OCI-LY7 (cell line): ENCODE data around the gene PPP1R27. TPM values are rescaled to one million over a fixed set of nuclear protein-coding genes. Genes with fewer than 3 reads are reported as not detected.

Experiments used
- BruUV-seq: library from RNA; stranded (reverse); fragments of 400-500 nt; replicated peaks from 2 replicates; lab custom pipeline; 2021; lab: Mats Ljungman, UMichigan
- CTCF ChIA-PET: fragments of 300-600 bp; sonication (Branson Sonifier 250); formaldehyde crosslinking; loops from one replicate; lab custom pipeline; 2022; ENCODE audit warnings: antibody characterized with exemption; ENCODE audit not compliant: unreplicated experiment; lab: Charles Lee
- POLR2A ChIA-PET: fragments of 300-600 bp; sonication (Branson Sonifier 250); formaldehyde crosslinking; loops from one replicate; lab custom pipeline; 2022; ENCODE audit warnings: antibody characterized with exemption; lab: Charles Lee
- DNase-seq: peaks from one replicate; pipeline ENCODE4 v3.0.0-alpha.2; 2015; ENCODE audit warnings: low spot score
- H2AFZ ChIP-seq: fragments of 200-600 bp; sonication (generic), shearing (Covaris generic); 2 replicates; pipeline ENCODE4 v1.6.1; 2014; ENCODE audit warnings: mild to moderate bottlenecking, antibody characterized with exemption, low read length, moderate library complexity
- H3K27ac ChIP-seq: fragments of 200-600 bp; sonication (generic); 2 replicates; pipeline ENCODE4 v1.5.1; 2014; ENCODE audit warnings: mixed run types, low read depth, mild to moderate bottlenecking, moderate library complexity, low read length, inconsistent platforms; ENCODE audit not compliant: poor library complexity, severe bottlenecking
- H3K36me3 ChIP-seq: fragments of 200-600 bp; sonication (generic); 2 replicates; pipeline ENCODE4 v1.6.1; 2014; ENCODE audit warnings: mild to moderate bottlenecking, antibody characterized with exemption, low read length, moderate library complexity, mixed read lengths; ENCODE audit not compliant: insufficient read depth
- H3K4me1 ChIP-seq: fragments of 200-600 bp; sonication (generic); 2 replicates; pipeline ENCODE4 v1.5.1; 2014; ENCODE audit warnings: mild to moderate bottlenecking, low read length; ENCODE audit not compliant: insufficient read depth, poor library complexity, severe bottlenecking
- H3K4me2 ChIP-seq: fragments of 200-600 bp; sonication (generic); 2 replicates; pipeline ENCODE4 v1.6.1; 2014; ENCODE audit warnings: mild to moderate bottlenecking, low read length
- H3K4me3 ChIP-seq: fragments of 200-600 bp; sonication (generic); 2 replicates; pipeline ENCODE4 v1.5.1; 2014; ENCODE audit warnings: mild to moderate bottlenecking, low read depth, low read length; ENCODE audit not compliant: poor library complexity, severe bottlenecking
- H3K79me2 ChIP-seq: fragments of 200-600 bp; sonication (generic); 2 replicates; pipeline ENCODE4 v1.6.1; 2016; ENCODE audit warnings: low read depth, mild to moderate bottlenecking, low read length, moderate library complexity, mixed read lengths; ENCODE audit not compliant: insufficient read depth
- H3K9me2 ChIP-seq: fragments of 200-600 bp; sonication (generic); 2 replicates; pipeline ENCODE4 v1.6.1; 2016; ENCODE audit warnings: mild to moderate bottlenecking, low read length, mixed read lengths; ENCODE audit not compliant: insufficient read depth
- H3K9me3 ChIP-seq: fragments of 200-600 bp; sonication (generic); 2 replicates; pipeline ENCODE4 v1.6.1; 2014; ENCODE audit warnings: mild to moderate bottlenecking, mixed run types, low read length, mixed read lengths
- H4K20me1 ChIP-seq: fragments of 200-600 bp; sonication (generic); 2 replicates; pipeline ENCODE4 v1.6.1; 2014; ENCODE audit warnings: mild to moderate bottlenecking, antibody characterized with exemption, low read length, moderate library complexity, mixed read lengths; ENCODE audit not compliant: insufficient read depth
- EZH2phosphoT487 ChIP-seq: fragments of 200-600 bp; sonication (generic); IDR thresholded peaks from 2 replicates; pipeline ENCODE4 v1.6.1; 2018; ENCODE audit warnings: low read depth, borderline replicate concordance, mild to moderate bottlenecking, mixed run types, antibody characterized with exemption, low read length, moderate library complexity, mixed read lengths
- intact Hi-C: fragments of 100-400 bp; cut with micrococcal nuclease; formaldehyde crosslinking; loops from one replicate; pipeline ENCODE4 v1.10.0; 2022; ENCODE audit not compliant: unreplicated experiment
- total RNA-seq, 2 experiments: library from RNA; depleted of rRNA in 1 of 2; stranded (reverse); fragments of >200 nt in 1 of 2; shearing (Covaris generic) in 1 of 2; gene quantifications; 2 replicates each; pipeline ENCODE4 v1.2.3, GENCODE V29; 2014 to 2022
- TF ChIP-seq, protein P1 (sequence below): fragments of 200-600 bp; sonication (generic); conservative IDR thresholded peaks from 2 replicates; pipeline ENCODE4 v1.5.1; 2014; ENCODE audit warnings: mild to moderate bottlenecking, antibody characterized with exemption, low read length, moderate library complexity, mixed read lengths

Gene PPP1R27
- total RNA-seq, 2 experiments from 2014 or later: not detected

DNA sequence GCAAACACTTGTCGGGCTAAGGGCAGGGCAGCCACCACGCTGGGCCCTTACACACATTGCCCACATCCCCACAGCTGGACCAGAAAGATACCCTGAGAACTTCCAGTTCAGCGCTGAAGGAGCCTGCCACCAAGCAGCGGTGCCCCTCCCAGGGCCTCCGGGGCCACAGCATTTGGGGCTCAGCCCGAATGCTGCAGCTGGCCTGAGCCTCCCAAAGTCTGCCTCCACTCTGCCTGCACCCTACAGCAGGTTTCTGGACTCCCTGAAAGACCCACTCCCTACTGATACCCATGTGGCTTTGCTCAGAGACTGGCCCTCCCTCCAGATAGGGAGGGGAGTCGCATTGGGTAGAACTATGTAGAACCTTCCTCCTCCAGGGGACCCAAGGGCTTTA lies 3.3 kb downstream of the PPP1R27 start:
- no peak for TF ChIP-seq EZH2phosphoT487
- TF ChIP-seq, protein P1, sequence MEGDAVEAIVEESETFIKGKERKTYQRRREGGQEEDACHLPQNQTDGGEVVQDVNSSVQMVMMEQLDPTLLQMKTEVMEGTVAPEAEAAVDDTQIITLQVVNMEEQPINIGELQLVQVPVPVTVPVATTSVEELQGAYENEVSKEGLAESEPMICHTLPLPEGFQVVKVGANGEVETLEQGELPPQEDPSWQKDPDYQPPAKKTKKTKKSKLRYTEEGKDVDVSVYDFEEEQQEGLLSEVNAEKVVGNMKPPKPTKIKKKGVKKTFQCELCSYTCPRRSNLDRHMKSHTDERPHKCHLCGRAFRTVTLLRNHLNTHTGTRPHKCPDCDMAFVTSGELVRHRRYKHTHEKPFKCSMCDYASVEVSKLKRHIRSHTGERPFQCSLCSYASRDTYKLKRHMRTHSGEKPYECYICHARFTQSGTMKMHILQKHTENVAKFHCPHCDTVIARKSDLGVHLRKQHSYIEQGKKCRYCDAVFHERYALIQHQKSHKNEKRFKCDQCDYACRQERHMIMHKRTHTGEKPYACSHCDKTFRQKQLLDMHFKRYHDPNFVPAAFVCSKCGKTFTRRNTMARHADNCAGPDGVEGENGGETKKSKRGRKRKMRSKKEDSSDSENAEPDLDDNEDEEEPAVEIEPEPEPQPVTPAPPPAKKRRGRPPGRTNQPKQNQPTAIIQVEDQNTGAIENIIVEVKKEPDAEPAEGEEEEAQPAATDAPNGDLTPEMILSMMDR: no peak
- Histone ChIP-seq H4K20me1 (no peaks in the 10 kb centered on the region), H2AFZ (0 out of 2 replicates have a peak overlapping the region, but pooled peaks have one; percentile 2), H3K4me1 (peaks cover 25% of the 10 kb centered on the region), H3K79me2 (peaks cover 27% of the 10 kb centered on the region; the same call in 1 of the 2 replicates), H3K9me2 (no peaks in the 10 kb centered on the region), H3K27ac (peak overlapping the region; percentile 74), H3K4me3 (peak overlapping the region; percentile 88), H3K4me2 (peak overlapping the region; percentile 84), H3K9me3 (no peaks in the 10 kb centered on the region), H3K36me3 (no peaks in the 10 kb centered on the region)
- CTCF ChIA-PET: no interaction called here
- intact Hi-C loops: loop anchor here (5.0 kb wide), 1 partner anchor 61 kb away; the partner anchor contains the start of genes ALYREF and ANAPC11
- POLR2A ChIA-PET: no interaction called here
- no TSS peak for BruUV-seq
- peak; percentile 22 for DNase-seq

DNA sequence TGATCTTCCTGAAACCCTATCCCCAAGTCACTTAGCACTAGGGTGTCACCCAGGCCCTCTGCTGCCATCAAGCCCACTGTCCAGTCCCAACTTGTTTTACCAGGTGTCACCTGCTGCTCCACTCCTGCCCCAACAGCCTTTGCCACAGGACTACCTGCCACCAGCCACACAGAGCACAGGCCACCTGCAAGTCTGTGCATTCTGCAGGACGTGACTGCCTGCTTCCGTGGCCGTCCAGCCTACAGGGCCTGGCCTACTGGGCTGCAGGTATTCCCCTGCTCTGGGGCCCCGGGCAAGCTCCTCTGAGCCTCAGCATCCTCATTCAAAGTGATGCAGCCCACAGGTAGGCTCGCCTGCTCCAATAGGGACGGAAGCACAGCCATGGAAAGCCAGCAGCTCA lies 5.0 kb downstream of the PPP1R27 start:
- H3K4me1 ChIP-seq: peaks cover 25% of the 10 kb centered on the region
- intact Hi-C loops: loop anchor here (5.0 kb wide), 1 partner anchor 62 kb away; the partner anchor contains the start of genes ALYREF and ANAPC11
- no peak overlapping the region for H3K27ac ChIP-seq
- H3K9me3 ChIP-seq: no peaks in the 10 kb centered on the region
- no peaks in the 10 kb centered on the region for H4K20me1 ChIP-seq
- CTCF ChIA-PET: interaction anchor here (0.6 kb wide), 1 partner anchor 14 kb away, joined by 3 read pairs; no protein-coding TSS in a partner anchor
- H3K4me2 ChIP-seq: no peak overlapping the region
- no peaks in the 10 kb centered on the region for H3K36me3 ChIP-seq
- H3K4me3 ChIP-seq: no peak overlapping the region
- no peak for TF ChIP-seq EZH2phosphoT487
- TF ChIP-seq, protein P1: no peak
- no peak overlapping the region for H2AFZ ChIP-seq
- H3K79me2 ChIP-seq: peaks cover 27% of the 10 kb centered on the region; the same call in 1 of the 2 replicates
- POLR2A ChIA-PET: no interaction called here
- no peaks in the 10 kb centered on the region for H3K9me2 ChIP-seq
- no TSS peak for BruUV-seq
- DNase-seq: no peak

DNA sequence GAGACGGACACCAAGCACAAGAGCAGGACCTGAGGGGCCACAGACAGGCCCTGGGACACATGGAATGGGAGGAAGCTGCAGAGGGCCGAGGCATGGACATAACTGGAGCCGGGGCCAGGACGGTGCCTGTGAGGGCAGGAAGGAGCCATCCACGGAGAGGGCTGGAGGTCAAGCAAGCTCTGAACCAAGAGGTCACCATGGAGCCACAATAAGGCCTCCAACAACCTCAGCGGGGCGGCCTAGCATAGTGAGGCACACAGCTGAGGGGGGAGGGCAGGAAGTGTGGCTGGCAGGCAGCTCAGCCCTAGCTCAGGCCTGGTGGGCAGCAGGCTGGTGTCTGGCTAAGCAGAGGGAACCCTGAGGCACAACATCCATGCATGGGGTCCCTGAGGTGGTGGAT lies 6.2 kb downstream of the PPP1R27 start:
- intact Hi-C loops: no loop called here
- ChIA-PET CTCF (no interaction called here), POLR2A (no interaction called here)
- H3K36me3 ChIP-seq: no peaks in the 10 kb centered on the region; the same call in 1 of the 2 replicates
- H3K9me2 ChIP-seq: no peaks in the 10 kb centered on the region
- H4K20me1 ChIP-seq: no peaks in the 10 kb centered on the region
- peaks cover 16% of the 10 kb centered on the region for H3K4me1 ChIP-seq
- no TSS peak for BruUV-seq
- no peak for DNase-seq
- H3K4me2 ChIP-seq: no peak overlapping the region
- no peak overlapping the region for H3K27ac ChIP-seq
- no peaks in the 10 kb centered on the region for H3K9me3 ChIP-seq
- H2AFZ ChIP-seq: no peak overlapping the region
- no peak overlapping the region for H3K4me3 ChIP-seq
- TF ChIP-seq, protein P1: no peak
- no peak for TF ChIP-seq EZH2phosphoT487
- H3K79me2 ChIP-seq: peaks cover 24% of the 10 kb centered on the region; the same call in 1 of the 2 replicates
